Neural cell (in vitro differentiated cells): ENCODE data around the gene SLX4IP. TPM values are rescaled to one million over a fixed set of nuclear protein-coding genes. Genes with fewer than 3 reads are reported as not detected.

ENCODE experiments used
- H2AFZ ChIP-seq: fragments of 200-600, 300-800 bp; sonication (generic), shearing (Covaris generic); 2 replicates; pipeline ENCODE4 v1.6.0; 2014; ENCODE audit warnings: low read depth, mild to moderate bottlenecking, antibody characterized with exemption, low read length, moderate library complexity
- H3F3A ChIP-seq: fragments of 200-600 bp; shearing (Covaris generic); 2 replicates; pipeline ENCODE4 v1.6.1; 2016; ENCODE audit warnings: mild to moderate bottlenecking, moderate library complexity, mixed read lengths, antibody characterized with exemption, low read length; ENCODE audit not compliant: insufficient read depth, poor library complexity, severe bottlenecking
- H3K27ac ChIP-seq: fragments of 200-600, 300-800 bp; sonication (generic), shearing (Covaris generic); 2 replicates; pipeline ENCODE4 v1.5.1; 2014; ENCODE audit warnings: mild to moderate bottlenecking, low read length, moderate library complexity
- H3K27me3 ChIP-seq: fragments of 300-800, 200-600 bp; sonication (generic), shearing (Covaris generic); 2 replicates; pipeline ENCODE4 v1.6.0; 2014; ENCODE audit warnings: mild to moderate bottlenecking, low read depth, low read length, moderate library complexity; ENCODE audit not compliant: insufficient read depth
- H3K36me3 ChIP-seq: fragments of 300-800, 200-600 bp; sonication (generic), shearing (Covaris generic); 2 replicates; pipeline ENCODE4 v1.5.1; 2014; ENCODE audit warnings: mild to moderate bottlenecking, antibody characterized with exemption, low read length, moderate library complexity; ENCODE audit not compliant: insufficient read depth
- H3K4me2 ChIP-seq: fragments of 300-800, 200-600 bp; sonication (generic), shearing (Covaris generic); 2 replicates; pipeline ENCODE4 v1.6.0; 2014; ENCODE audit warnings: mild to moderate bottlenecking, low read length
- H3K4me3 ChIP-seq: fragments of 300-800, 200-600 bp; sonication (generic), shearing (Covaris generic); 2 replicates; pipeline ENCODE4 v1.5.1; 2014; ENCODE audit warnings: mild to moderate bottlenecking, low read length, moderate library complexity
- H3K79me2 ChIP-seq: fragments of 200-600 bp; shearing (Covaris generic); replicated peaks from 2 replicates; pipeline ENCODE4 v1.6.0; 2014; ENCODE audit warnings: mild to moderate bottlenecking, low read length, moderate library complexity; ENCODE audit not compliant: insufficient read depth
- H3K9ac ChIP-seq: fragments of 300-800, 200-600 bp; sonication (generic), shearing (Covaris generic); 2 replicates; pipeline ENCODE4 v1.6.1; 2016; ENCODE audit warnings: mild to moderate bottlenecking, low read length, mixed read lengths
- H3K9me2 ChIP-seq: fragments of 200-600 bp; shearing (Covaris generic); 2 replicates; pipeline ENCODE4 v1.6.1; 2016; ENCODE audit warnings: mild to moderate bottlenecking, low read length, mixed read lengths; ENCODE audit not compliant: insufficient read depth
- H3K9me3 ChIP-seq: fragments of 200-600, 300-800 bp; sonication (generic), shearing (Covaris generic); 2 replicates; pipeline ENCODE4 v1.6.1; 2016; ENCODE audit warnings: mild to moderate bottlenecking, mixed run types, low read length, moderate library complexity, mixed read lengths
- H4K20me1 ChIP-seq: fragments of 200-600 bp; shearing (Covaris generic); 2 replicates; pipeline ENCODE4 v1.6.1; 2016; ENCODE audit warnings: mild to moderate bottlenecking, mixed run types; ENCODE audit not compliant: insufficient read depth
- EP300 ChIP-seq: fragments of 450-650 bp; conservative IDR thresholded peaks from 2 replicates; pipeline ENCODE4 v1.6.1; 2014; ENCODE audit warnings: antibody characterized with exemption, mild to moderate bottlenecking, moderate library complexity; ENCODE audit not compliant: poor library complexity, severe bottlenecking
- EZH2 ChIP-seq: fragments of 200-600, 300-800 bp; shearing (Covaris generic), sonication (generic); IDR thresholded peaks from 2 replicates; pipeline ENCODE4 v1.6.1; 2014; ENCODE audit warnings: antibody characterized with exemption, low read length, borderline replicate concordance, mild to moderate bottlenecking; ENCODE audit not compliant: insufficient read depth, poor library complexity, severe bottlenecking
- MXI1 ChIP-seq: fragments of 450-650 bp; conservative IDR thresholded peaks from 2 replicates; pipeline ENCODE4 v1.6.1; 2014; ENCODE audit warnings: antibody characterized with exemption, mild to moderate bottlenecking; ENCODE audit not compliant: poor library complexity, severe bottlenecking
- POLR2AphosphoS5 ChIP-seq: IDR thresholded peaks from 2 replicates; pipeline ENCODE4 v1.6.1; 2012
- RAD21 ChIP-seq: fragments of 450-650 bp; conservative IDR thresholded peaks from 2 replicates; pipeline ENCODE4 v1.6.1; 2014; ENCODE audit warnings: antibody characterized with exemption, mild to moderate bottlenecking, moderate library complexity
- SMC3 ChIP-seq: fragments of 450-650 bp; conservative IDR thresholded peaks from 2 replicates; pipeline ENCODE4 v1.6.1; 2014; ENCODE audit warnings: antibody characterized with exemption, mild to moderate bottlenecking, moderate library complexity; ENCODE audit not compliant: poor library complexity
- TAF1 ChIP-seq: IDR thresholded peaks from 2 replicates; pipeline ENCODE4 v1.6.1; 2012; ENCODE audit warnings: low read depth
- polyA plus RNA-seq: library from polyadenylated mRNA; depleted of rRNA; stranded (reverse); fragments of >200 nt; gene quantifications from 2 replicates; pipeline ENCODE4 v1.2.3, GENCODE V29; 2014
- TF ChIP-seq, protein P1 (sequence below): IDR thresholded peaks from 2 replicates; pipeline ENCODE4 v1.6.1; 2012; ENCODE audit warnings: borderline replicate concordance
- TF ChIP-seq, protein P2 (sequence below): fragments of 450-650 bp; IDR thresholded peaks from 2 replicates; pipeline ENCODE4 v1.5.1; 2014; ENCODE audit warnings: antibody characterized with exemption, mild to moderate bottlenecking, moderate library complexity; ENCODE audit not compliant: poor library complexity, severe bottlenecking

Gene SLX4IP
- polyA plus RNA-seq, 1 donor from 2014 or later = 6.4 TPM

GRCh38 chr20:10478205-10478604, 43.1 kb downstream of the SLX4IP start:
- H3K27ac ChIP-seq = no peak overlapping the region

DNA sequence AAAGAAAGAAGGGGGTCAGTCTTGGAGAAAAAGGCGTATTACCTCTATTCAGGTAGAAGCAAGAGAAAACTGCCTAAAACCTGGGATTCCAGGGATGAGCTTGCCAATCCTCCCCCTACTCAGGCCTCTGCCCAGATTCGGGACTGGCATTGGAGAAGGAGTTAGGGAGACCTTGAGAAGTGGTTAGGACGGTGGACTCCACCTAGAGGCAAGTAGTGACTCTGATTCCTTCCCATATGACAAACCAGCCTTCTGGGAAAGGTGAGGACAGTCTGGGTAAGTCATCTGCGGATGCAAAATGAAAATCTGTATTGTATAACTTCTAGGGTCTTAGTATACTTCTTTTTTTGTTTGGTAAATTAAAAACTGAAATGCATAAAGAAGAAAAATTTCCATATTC, 43.8 kb downstream of the SLX4IP start:
- Histone ChIP-seq H3K4me3 (no peak overlapping the region), H3K9ac (no peak overlapping the region), H4K20me1 (no peaks in the 10 kb centered on the region), H3K79me2 (no peaks in the 10 kb centered on the region), H3K36me3 (no peaks in the 10 kb centered on the region), H3K27ac (no peak overlapping the region), H3K27me3 (no peaks in the 10 kb centered on the region), H3K4me2 (no peak overlapping the region), H3K9me3 (no peaks in the 10 kb centered on the region), H2AFZ (no peak overlapping the region), H3K9me2 (no peaks in the 10 kb centered on the region), H3F3A (no peaks in the 10 kb centered on the region)
- TF ChIP-seq, protein P1, sequence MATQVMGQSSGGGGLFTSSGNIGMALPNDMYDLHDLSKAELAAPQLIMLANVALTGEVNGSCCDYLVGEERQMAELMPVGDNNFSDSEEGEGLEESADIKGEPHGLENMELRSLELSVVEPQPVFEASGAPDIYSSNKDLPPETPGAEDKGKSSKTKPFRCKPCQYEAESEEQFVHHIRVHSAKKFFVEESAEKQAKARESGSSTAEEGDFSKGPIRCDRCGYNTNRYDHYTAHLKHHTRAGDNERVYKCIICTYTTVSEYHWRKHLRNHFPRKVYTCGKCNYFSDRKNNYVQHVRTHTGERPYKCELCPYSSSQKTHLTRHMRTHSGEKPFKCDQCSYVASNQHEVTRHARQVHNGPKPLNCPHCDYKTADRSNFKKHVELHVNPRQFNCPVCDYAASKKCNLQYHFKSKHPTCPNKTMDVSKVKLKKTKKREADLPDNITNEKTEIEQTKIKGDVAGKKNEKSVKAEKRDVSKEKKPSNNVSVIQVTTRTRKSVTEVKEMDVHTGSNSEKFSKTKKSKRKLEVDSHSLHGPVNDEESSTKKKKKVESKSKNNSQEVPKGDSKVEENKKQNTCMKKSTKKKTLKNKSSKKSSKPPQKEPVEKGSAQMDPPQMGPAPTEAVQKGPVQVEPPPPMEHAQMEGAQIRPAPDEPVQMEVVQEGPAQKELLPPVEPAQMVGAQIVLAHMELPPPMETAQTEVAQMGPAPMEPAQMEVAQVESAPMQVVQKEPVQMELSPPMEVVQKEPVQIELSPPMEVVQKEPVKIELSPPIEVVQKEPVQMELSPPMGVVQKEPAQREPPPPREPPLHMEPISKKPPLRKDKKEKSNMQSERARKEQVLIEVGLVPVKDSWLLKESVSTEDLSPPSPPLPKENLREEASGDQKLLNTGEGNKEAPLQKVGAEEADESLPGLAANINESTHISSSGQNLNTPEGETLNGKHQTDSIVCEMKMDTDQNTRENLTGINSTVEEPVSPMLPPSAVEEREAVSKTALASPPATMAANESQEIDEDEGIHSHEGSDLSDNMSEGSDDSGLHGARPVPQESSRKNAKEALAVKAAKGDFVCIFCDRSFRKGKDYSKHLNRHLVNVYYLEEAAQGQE = no peak
- TF ChIP-seq, protein P2, sequence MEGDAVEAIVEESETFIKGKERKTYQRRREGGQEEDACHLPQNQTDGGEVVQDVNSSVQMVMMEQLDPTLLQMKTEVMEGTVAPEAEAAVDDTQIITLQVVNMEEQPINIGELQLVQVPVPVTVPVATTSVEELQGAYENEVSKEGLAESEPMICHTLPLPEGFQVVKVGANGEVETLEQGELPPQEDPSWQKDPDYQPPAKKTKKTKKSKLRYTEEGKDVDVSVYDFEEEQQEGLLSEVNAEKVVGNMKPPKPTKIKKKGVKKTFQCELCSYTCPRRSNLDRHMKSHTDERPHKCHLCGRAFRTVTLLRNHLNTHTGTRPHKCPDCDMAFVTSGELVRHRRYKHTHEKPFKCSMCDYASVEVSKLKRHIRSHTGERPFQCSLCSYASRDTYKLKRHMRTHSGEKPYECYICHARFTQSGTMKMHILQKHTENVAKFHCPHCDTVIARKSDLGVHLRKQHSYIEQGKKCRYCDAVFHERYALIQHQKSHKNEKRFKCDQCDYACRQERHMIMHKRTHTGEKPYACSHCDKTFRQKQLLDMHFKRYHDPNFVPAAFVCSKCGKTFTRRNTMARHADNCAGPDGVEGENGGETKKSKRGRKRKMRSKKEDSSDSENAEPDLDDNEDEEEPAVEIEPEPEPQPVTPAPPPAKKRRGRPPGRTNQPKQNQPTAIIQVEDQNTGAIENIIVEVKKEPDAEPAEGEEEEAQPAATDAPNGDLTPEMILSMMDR = no peak
- no peak for TF ChIP-seq EZH2
- TF ChIP-seq SMC3 = no peak
- no peak for TF ChIP-seq RAD21
- no peak for TF ChIP-seq TAF1

More at GRCh38 chr20:10478205-10478604, 43.1 kb downstream of the SLX4IP start:
- no peak overlapping the region for H3K4me2 ChIP-seq
- no peak overlapping the region for H3K4me3 ChIP-seq
- H3K9ac ChIP-seq = no peak overlapping the region
- peak; percentile 86 for TF ChIP-seq POLR2AphosphoS5
- peak; percentile 80 for TF ChIP-seq EP300
- no peak for TF ChIP-seq TAF1
- no peaks in the 10 kb centered on the region for H3K9me3 ChIP-seq
- no peaks in the 10 kb centered on the region for H3K79me2 ChIP-seq
- no peaks in the 10 kb centered on the region for H3F3A ChIP-seq
- no peaks in the 10 kb centered on the region for H3K27me3 ChIP-seq
- no peak overlapping the region for H2AFZ ChIP-seq
- no peaks in the 10 kb centered on the region for H3K36me3 ChIP-seq
- H4K20me1 ChIP-seq = no peaks in the 10 kb centered on the region
- H3K9me2 ChIP-seq = no peaks in the 10 kb centered on the region

GRCh38 chr20:10481676-10482075, 46.6 kb downstream of the SLX4IP start:
- TF ChIP-seq EP300 (no peak), TAF1 (no peak), RAD21 (no peak), POLR2AphosphoS5 (no peak), EZH2 (no peak), MXI1 (no peak), SMC3 (no peak)
- TF ChIP-seq, protein P2 = no peak
- TF ChIP-seq, protein P1 = no peak

More at GRCh38 chr20:10481676-10482075, 46.6 kb downstream of the SLX4IP start:
- H3K36me3 ChIP-seq = no peaks in the 10 kb centered on the region
- no peak overlapping the region for H3K9ac ChIP-seq
- H3K27me3 ChIP-seq = no peaks in the 10 kb centered on the region
- no peak overlapping the region for H2AFZ ChIP-seq
- H3K4me2 ChIP-seq = no peak overlapping the region
- no peaks in the 10 kb centered on the region for H3K79me2 ChIP-seq
- no peaks in the 10 kb centered on the region for H3F3A ChIP-seq
- no peaks in the 10 kb centered on the region for H3K9me2 ChIP-seq
- H4K20me1 ChIP-seq = no peaks in the 10 kb centered on the region
- H3K4me3 ChIP-seq = no peak overlapping the region
- H3K9me3 ChIP-seq = no peaks in the 10 kb centered on the region
- H3K27ac ChIP-seq = no peak overlapping the region
